Sigmoid colon (tissue), 7 donors: Measurements from ENCODE around the gene PRDX6. TPM values are rescaled to one million over a fixed set of nuclear protein-coding genes. Genes with fewer than 3 reads are reported as not detected.

Source experiments
- DNase-seq: peaks from one replicate; pipeline ENCODE4 v3.0.0-alpha.2; 2019
- H3K27ac ChIP-seq, 4 donors: fragments of 200-600 bp; sonication (generic); one replicate each; pipeline ENCODE4 v1.5.1; 2016 to 2019; ENCODE audit warnings: mild to moderate bottlenecking in 1 of 4
- H3K27me3 ChIP-seq, 3 donors: fragments of 200-600 bp; sonication (generic); one replicate each; pipeline ENCODE4 v1.5.1; 2019; ENCODE audit warnings: mild to moderate bottlenecking in 1 of 3
- H3K36me3 ChIP-seq, 4 donors: fragments of 200-600 bp; sonication (generic); one replicate each; pipeline ENCODE4 v1.5.1; 2016 to 2019
- H3K4me1 ChIP-seq, 4 donors: fragments of 200-600 bp; sonication (generic); one replicate each; pipeline ENCODE4 v1.5.1; 2017 to 2019
- H3K4me3 ChIP-seq, 4 donors: fragments of 200-600 bp; sonication (generic); one replicate each; pipeline ENCODE4 v1.5.1; 2017 to 2019; ENCODE audit warnings: mild to moderate bottlenecking in 2 of 4, moderate library complexity in 1 of 4
- H3K9me3 ChIP-seq, 4 donors: fragments of 200-600 bp in 3 of 4; sonication (generic) in 3 of 4; one replicate each; pipeline versions ENCODE4 v1.5.1 to v1.6.1; 2013 to 2019
- CTCF ChIP-seq, 4 experiments: fragments of 450-650 bp in 3 of 4; fragments of 200-600 bp in 1 of 4; IDR thresholded peaks; one replicate each; pipeline ENCODE4 v1.5.1; 2016 to 2019; ENCODE audit warnings: antibody characterized with exemption in 4 of 4, mild to moderate bottlenecking in 3 of 4, moderate library complexity in 2 of 4
- EP300 ChIP-seq, 4 donors: sonication (generic); formaldehyde crosslinking; IDR thresholded peaks; one replicate each; pipeline ENCODE4 v1.6.1; 2017; ENCODE audit warnings: antibody characterized with exemption in 4 of 4
- POLR2A ChIP-seq, 2 donors: fragments of 450-650 bp; IDR thresholded peaks; one replicate each; pipeline ENCODE4 v1.6.1; 2016; ENCODE audit warnings: antibody characterized with exemption in 2 of 2, mild to moderate bottlenecking in 2 of 2, moderate library complexity in 2 of 2
- POLR2AphosphoS5 ChIP-seq, 4 donors: sonication (generic); formaldehyde crosslinking; IDR thresholded peaks; one replicate each; pipeline ENCODE4 v1.6.1; 2017; ENCODE audit warnings: antibody characterized with exemption in 4 of 4
- WGBS, 2 donors: extraction: QIAGEN DNeasy Blood & Tissue Kit; methylation state at CpG; one replicate each; pipeline ENCODE4 v1.1.7; 2013; 5-methylcytosine and 5-hydroxymethylcytosine counted together
- intact Hi-C: fragments of 100-400 bp; cut with DNase I; formaldehyde crosslinking; loops from one replicate; pipeline ENCODE4 v1.15.1; 2023
- polyA plus RNA-seq, 3 donors: library from polyadenylated mRNA; stranded (reverse); fragments of 200-250 nt; gene quantifications; one replicate each; pipeline ENCODE4 v1.2.3, GENCODE V29; 2013
- total RNA-seq, 4 donors: library from RNA; depleted of rRNA; stranded (reverse); fragments of >200 nt; gene quantifications; one replicate each; pipeline ENCODE4 v1.1.0, GENCODE V29; 2016
- donor health status: healthy with polysubstance abuse.
- donor health status: Bipolar disorder and iron deficiency.
- donor health status: healthy.

PRDX6 gene
- total and polyA plus RNA-seq, 7 donors: 128 to 804 (median 205) TPM

- intact Hi-C loops: no loop called here
- Histone ChIP-seq H3K27me3 (no peaks in the 10 kb centered on the region), H3K9me3 (no peaks in the 10 kb centered on the region), H3K4me3 (no peak overlapping the region), H3K4me1 (peaks cover 0 to 34% (median 25%) of the 10 kb centered on the region in 4 donors), H3K36me3 (peaks cover 33 to 62% (median 44%) of the 10 kb centered on the region in 4 donors), H3K27ac (no peak overlapping the region)
- WGBS, 2 donors: 94 to 95% methylated on average over 1 of the region's 1 CpG
- DNase-seq: no peak
- no peak for TF ChIP-seq EP300 (IDR thresholded peaks at IDR 0.05)
- TF ChIP-seq POLR2AphosphoS5 (IDR thresholded peaks at IDR 0.05): no peak
- TF ChIP-seq CTCF (IDR thresholded peaks at IDR 0.05): no peak
- no peak for TF ChIP-seq POLR2A (IDR thresholded peaks at IDR 0.05)
Measured at GRCh38 chr1:173481195-173481772, 4.1 kb downstream of the PRDX6 start.

- TF ChIP-seq CTCF (IDR thresholded peaks at IDR 0.05): no peak
- 84 to 87% methylated on average over 1 of the region's 1 CpG for WGBS, 2 donors
- Histone ChIP-seq H3K9me3 (no peaks in the 10 kb centered on the region), H3K4me3 (no peak overlapping the region), H3K36me3 (peaks cover 42 to 76% (median 57%) of the 10 kb centered on the region in 4 donors), H3K4me1 (peaks cover 0 to 32% (median 25%) of the 10 kb centered on the region in 4 donors), H3K27me3 (no peaks in the 10 kb centered on the region), H3K27ac (no peak overlapping the region)
- intact Hi-C loops: no loop called here
- no peak for DNase-seq
Measured at GRCh38 chr1:173482683-173483082, 5.5 kb downstream of the PRDX6 start.

- H3K4me3 ChIP-seq: no peak overlapping the region
- no peaks in the 10 kb centered on the region for H3K27me3 ChIP-seq
- H3K36me3 ChIP-seq: peaks cover 58 to 92% (median 70%) of the 10 kb centered on the region in 4 donors
- no peak overlapping the region for H3K27ac ChIP-seq
- intact Hi-C loops: no loop called here
- 96 to 97% methylated on average over 2 of the region's 2 CpGs for WGBS, 2 donors
- no peak for DNase-seq
- H3K9me3 ChIP-seq: no peaks in the 10 kb centered on the region
- peaks cover 0 to 20% (median 13%) of the 10 kb centered on the region in 4 donors for H3K4me1 ChIP-seq
- no peak for TF ChIP-seq POLR2A (IDR thresholded peaks at IDR 0.05)
- no peak for TF ChIP-seq EP300 (IDR thresholded peaks at IDR 0.05)
- no peak for TF ChIP-seq CTCF (IDR thresholded peaks at IDR 0.05)
- no peak for TF ChIP-seq POLR2AphosphoS5 (IDR thresholded peaks at IDR 0.05)
Measured at GRCh38 chr1:173484276-173484675, 7.1 kb downstream of the PRDX6 start.

- H3K9me3 ChIP-seq: no peaks in the 10 kb centered on the region
- WGBS, 2 donors: 95% methylated on average over 7 of the region's 7 CpGs
- H3K27ac ChIP-seq: no peak overlapping the region
- intact Hi-C loops: no loop called here
- TF ChIP-seq CTCF (IDR thresholded peaks at IDR 0.05) (no peak), POLR2AphosphoS5 (IDR thresholded peaks at IDR 0.05) (no peak), EP300 (IDR thresholded peaks at IDR 0.05) (no peak), POLR2A (IDR thresholded peaks at IDR 0.05) (no peak)
- H3K36me3 ChIP-seq: peaks cover 58 to 97% (median 70%) of the 10 kb centered on the region in 4 donors
- H3K4me1 ChIP-seq: peaks cover 0 to 8% (median 2%) of the 10 kb centered on the region in 4 donors
- DNase-seq: no peak
- no peak overlapping the region for H3K4me3 ChIP-seq
- H3K27me3 ChIP-seq: no peaks in the 10 kb centered on the region
Measured at GRCh38 chr1:173485401-173485800, 8.3 kb downstream of the PRDX6 start.

- TF ChIP-seq CTCF (IDR thresholded peaks at IDR 0.05): no peak
- no peak for TF ChIP-seq EP300 (IDR thresholded peaks at IDR 0.05)
- TF ChIP-seq POLR2AphosphoS5 (IDR thresholded peaks at IDR 0.05): no peak
- TF ChIP-seq POLR2A (IDR thresholded peaks at IDR 0.05): no peak
- DNase-seq: no peak
- H3K27me3 ChIP-seq: no peaks in the 10 kb centered on the region
- H3K9me3 ChIP-seq: no peaks in the 10 kb centered on the region
- no peak overlapping the region for H3K27ac ChIP-seq
- no peak overlapping the region for H3K4me3 ChIP-seq
- WGBS, 2 donors: 82 to 89% methylated on average over 2 of the region's 2 CpGs
- intact Hi-C loops: no loop called here
- peaks cover 42 to 71% (median 51%) of the 10 kb centered on the region in 4 donors for H3K36me3 ChIP-seq
- H3K4me1 ChIP-seq: no peaks in the 10 kb centered on the region
Measured at GRCh38 chr1:173488001-173488400, 10.9 kb downstream of the PRDX6 start.
